ENCODE results near the gene DLG2. TPM values are rescaled to one million over a fixed set of nuclear protein-coding genes. Genes with fewer than 3 reads are reported as not detected.

The DLG2 gene
- total and polyA plus RNA-seq, 2 donors (not counting 3 experiments of a cell fraction or from before 2014, with no cell fraction given) = 0.15 to 1.1 TPM

DNA sequence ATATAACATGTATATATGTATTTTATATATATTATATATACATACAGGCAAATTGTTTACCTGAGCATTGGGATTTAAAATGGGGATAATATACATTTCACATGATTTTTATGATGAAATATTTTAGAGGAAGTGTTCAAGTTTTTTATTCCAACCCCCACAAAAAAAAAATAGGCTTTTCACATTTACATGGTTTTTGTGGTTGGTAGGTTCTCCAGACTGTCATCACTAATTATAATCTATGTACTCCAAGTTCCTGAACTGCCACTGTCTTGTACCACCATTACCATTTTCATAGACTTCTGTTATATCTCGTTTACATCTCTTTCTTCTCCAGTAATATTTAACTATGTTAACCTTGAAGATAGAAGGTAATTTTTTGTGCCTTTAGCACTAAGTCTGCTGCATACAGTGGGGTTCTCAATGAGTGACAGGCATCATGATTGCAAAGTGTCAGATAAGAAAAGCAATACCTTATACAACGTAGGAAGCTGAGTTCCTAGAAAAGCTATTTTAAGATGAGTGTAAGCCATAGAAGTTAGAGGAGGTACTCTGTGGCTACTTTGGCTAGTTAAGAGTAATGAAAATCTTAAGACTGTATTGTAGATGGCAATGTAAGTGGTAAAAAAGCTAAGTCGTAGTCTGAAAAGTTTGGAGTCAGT, 25.8 kb upstream of the DLG2 start:
- Histone ChIP-seq H3K9me3 (replicated peaks; ENCODE audit: control insufficient read depth, insufficient read depth, low read length) (no peaks in the 10 kb centered on the region), H3K27ac (ENCODE audit: insufficient read depth, low read depth, low read length) (no peak overlapping the region), H3K9ac (replicated peaks; ENCODE audit: extremely low read depth, insufficient read depth, low read length) (no peak overlapping the region), H2AFZ (ENCODE audit: low read depth, low read length) (no peak overlapping the region), H3K36me3 (ENCODE audit: control insufficient read depth in 2 of 2, extremely low read depth in 1 of 2, insufficient read depth in 2 of 2, low read length in 2 of 2) (peaks cover 0 to 5% of the 10 kb centered on the region in 2 experiments), H3K4me3 (replicated peaks in 1 of 3; ENCODE audit: insufficient read depth in 1 of 3, low read depth in 1 of 3, low read length in 3 of 3) (no peak overlapping the region), H3K79me2 (ENCODE audit: control insufficient read depth, insufficient read depth, low read length) (peaks cover 30% of the 10 kb centered on the region), H3K9me1 (replicated peaks; ENCODE audit: control insufficient read depth, extremely low read depth, insufficient read depth, low read length) (no peaks in the 10 kb centered on the region), H3K4me2 (ENCODE audit: insufficient read depth, low read length) (no peak overlapping the region), H3K27me3 (ENCODE audit: control insufficient read depth in 2 of 2, insufficient read depth in 2 of 2, low read length in 2 of 2) (no peaks in the 10 kb centered on the region), H3K4me1 (ENCODE audit: control insufficient read depth, extremely low read depth, insufficient read depth, low read length) (peaks cover 8% of the 10 kb centered on the region), H4K20me1 (replicated peaks; ENCODE audit: control insufficient read depth, extremely low read depth, insufficient read depth, low read length) (peaks cover 4% of the 10 kb centered on the region)
- dilution Hi-C loops (cut with MboI; ENCODE audit: extremely low pct_ligation_motif_present, low sequenced_read_pairs) = no loop called here
- CTCF ChIA-PET = interaction anchor here (1.0 to 1.2 kb wide), 2 partner anchors 11 to 15 kb away, joined by 4 to 5 read pairs; no protein-coding TSS in a partner anchor
- POLR2A ChIA-PET = no interaction called here
- no TSS peak for BruUV-seq (replicated peaks)
- no peak for TF ChIP-seq JUN (IDR thresholded peaks at IDR 0.05; ENCODE audit: borderline replicate concordance, insufficient read depth, insufficient read length, low read depth)
- TF ChIP-seq GATA2 (IDR thresholded peaks at IDR 0.05; ENCODE audit: insufficient read depth, insufficient read length, low read depth, low read length) = no peak
- TF ChIP-seq, protein P1, sequence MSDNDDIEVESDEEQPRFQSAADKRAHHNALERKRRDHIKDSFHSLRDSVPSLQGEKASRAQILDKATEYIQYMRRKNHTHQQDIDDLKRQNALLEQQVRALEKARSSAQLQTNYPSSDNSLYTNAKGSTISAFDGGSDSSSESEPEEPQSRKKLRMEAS (IDR thresholded peaks at IDR 0.05; ENCODE audit: insufficient read depth, insufficient read length) = no peak
- no peak for TF ChIP-seq EZH2 (IDR thresholded peaks at IDR 0.05; ENCODE audit: borderline replicate concordance, low read depth, low read length, severe bottlenecking)
- no peak for TF ChIP-seq CTCF (IDR thresholded peaks at IDR 0.05; ENCODE audit: extremely low read depth in 1 of 2, insufficient read depth in 1 of 2, low read depth in 1 of 2, low read length in 2 of 2)
- no peak for FAIRE-seq
- no peak for DNase-seq (ENCODE audit: low read depth, low spot score)
- intact Hi-C loops (cut with micrococcal nuclease) = no loop called here
